GM18909 (cell line): ENCODE results near the gene SLC35F2.
"Not testable (repeated sequence)": the region's sequence is repeated elsewhere in the genome, so short reads cannot be mapped to it uniquely, and the experiment has no call there.

ENCODE experiments used
- ATAC-seq: cut with Tn5 transposase; IDR thresholded peaks from one replicate; pipeline ENCODE4 v1.9.1; 2021; ENCODE audit warnings: mild to moderate bottlenecking; ENCODE audit not compliant: unreplicated experiment, poor library complexity

SLC35F2 gene

DNA sequence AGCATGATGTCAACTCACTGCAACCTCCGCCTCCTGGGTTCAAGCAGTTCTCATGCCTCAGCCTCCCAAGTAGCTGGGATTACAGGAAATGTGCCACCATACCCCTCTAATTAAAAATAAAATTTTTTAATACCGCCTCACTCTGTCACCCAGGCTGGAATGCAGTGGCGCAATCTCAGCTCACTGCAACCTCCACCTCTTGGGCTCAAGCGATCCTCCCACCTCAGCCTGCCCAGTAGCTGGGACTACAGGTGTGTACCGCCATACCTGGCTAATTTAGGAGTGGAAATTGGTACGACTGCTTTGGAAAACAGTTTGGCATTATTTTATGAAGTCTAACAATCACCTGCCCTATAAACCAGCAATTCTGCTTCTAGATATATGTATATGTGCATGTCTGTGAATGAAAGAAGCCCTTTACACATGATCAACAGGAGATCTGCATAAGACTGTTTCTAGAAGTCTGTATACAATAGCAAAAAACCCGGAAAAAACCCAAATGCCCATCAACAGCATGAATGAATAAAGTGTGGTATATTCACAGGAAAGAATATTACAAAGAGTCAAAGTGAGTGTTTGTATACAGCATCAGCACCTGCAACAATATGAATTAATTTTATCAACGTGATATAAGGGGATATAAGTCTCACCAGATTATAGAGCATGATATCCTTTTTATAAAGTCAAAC lies 16.0 kb downstream of the SLC35F2 start:
- no peak for ATAC-seq

DNA sequence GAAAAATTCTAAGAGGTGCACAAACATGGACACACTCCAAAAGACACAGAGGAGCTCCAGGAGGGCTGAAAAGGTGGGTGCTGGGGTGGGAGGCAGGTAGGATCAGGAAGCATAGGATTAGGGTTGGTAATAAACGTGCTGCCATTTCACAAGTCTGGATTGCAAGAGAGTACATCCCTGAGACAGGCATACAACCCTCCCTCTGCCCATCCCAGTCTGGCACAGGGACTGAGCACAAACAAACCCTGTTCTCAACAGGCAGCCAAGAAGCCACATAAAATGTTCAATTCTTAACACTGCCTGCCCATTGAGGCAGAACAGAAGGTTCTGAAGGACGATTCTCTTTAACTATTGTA lies 18.5 kb downstream of the SLC35F2 start:
- peak; percentile 23 for ATAC-seq

DNA sequence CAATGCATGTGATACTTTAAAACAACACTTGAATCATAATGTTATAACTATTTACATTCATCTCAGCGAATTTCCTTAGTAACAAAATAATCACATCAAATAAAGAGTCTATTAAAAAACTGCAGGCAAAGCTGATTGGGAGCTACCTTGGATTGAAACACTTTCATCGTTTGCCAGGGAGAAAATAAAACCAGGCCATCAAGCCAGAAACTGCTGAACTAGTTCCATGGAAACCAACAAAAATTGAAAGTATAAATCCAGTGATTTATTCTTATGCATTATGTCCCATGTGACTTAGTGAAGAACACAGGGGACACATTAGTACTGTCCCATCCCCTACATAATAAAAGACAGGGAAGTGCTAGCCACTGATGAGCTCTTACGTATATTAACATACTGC lies 21.7 kb downstream of the SLC35F2 start:
- no peak for ATAC-seq

DNA sequence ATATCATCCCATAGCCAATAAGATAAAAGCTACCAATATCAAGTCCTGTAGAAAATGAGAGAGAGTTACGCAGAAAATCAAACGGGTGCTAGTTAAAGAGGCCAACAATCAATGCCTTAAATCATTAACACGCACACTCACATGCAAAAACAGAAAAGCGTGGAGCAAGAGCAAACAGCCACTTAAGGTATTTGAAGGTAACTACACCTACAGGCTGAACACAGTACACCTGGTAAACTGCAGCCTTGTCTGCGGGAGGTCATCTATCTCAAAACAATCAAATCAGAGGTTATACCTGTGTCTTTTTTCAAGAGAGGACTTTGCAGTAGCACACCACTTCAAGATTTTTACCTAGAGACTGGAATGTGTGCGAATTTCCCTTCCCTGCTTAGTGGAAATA lies 23.6 kb downstream of the SLC35F2 start:
- ATAC-seq: no peak

DNA sequence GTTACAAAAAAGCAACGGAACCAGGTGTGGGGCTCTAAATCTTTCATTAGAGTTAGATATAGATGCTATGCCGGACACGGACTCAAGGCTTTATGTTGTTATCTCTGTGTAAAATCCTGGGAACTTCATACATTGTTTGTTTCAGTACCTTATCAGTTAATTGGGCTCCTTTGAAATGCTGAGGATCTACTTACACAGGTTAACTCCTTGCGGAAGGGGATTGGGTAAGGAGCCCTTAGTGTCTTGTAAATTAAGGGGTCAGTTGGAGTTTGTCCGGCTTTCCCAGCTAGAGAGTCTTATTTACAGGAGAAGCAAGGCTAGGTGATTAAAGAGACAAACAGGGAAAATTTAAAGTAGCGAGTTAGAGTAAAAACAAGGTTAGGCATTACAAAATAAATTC lies 24.7 kb downstream of the SLC35F2 start:
- not testable (repeated sequence) for ATAC-seq

DNA sequence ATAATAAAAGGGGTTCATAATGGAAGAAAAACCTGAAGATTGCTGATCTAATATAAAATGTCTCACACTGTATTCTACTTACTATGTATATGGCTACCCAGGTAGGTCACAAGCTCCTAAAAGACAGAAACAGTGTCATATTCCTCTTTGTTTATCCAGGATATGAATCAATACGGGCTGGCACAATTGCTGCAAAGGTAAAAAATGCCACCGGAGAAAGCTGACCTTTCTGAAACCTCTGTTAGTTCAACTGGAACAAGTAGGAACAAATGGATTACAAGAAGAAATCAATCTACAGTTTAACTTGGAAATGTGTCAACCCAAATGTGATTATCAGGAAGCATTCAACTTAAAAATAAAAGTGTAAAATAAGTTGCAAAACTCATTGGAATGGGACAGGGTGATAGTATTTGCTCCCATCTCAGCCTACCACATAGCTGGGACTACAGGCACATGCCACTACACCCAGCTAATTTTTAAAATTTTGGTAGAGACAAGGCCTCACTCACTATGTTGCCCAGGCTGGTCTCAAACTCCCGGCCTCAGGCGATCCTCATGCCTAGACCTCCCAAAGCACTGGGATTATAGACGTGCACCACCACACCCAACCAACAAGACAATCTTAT lies 27.6 kb downstream of the SLC35F2 start:
- ATAC-seq: no peak

DNA sequence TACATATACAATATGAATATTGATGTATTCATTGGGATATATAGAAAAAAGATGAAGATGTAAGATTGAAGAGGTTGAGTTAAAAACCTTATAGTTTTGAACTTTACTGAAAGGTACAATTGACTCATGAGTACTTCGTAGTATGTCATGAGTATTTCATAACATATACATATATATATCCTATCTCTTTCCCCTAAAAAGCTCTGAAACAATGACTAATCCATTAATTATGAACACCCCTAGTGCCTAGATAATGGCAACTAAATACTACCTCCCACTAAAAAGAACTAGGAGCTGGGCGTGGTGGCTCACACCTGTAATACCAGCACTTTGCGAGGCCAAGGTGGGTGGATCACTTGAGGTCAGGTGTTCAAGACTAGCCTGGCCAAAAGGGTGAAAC lies 31.5 kb downstream of the SLC35F2 start:
- ATAC-seq: no peak

DNA sequence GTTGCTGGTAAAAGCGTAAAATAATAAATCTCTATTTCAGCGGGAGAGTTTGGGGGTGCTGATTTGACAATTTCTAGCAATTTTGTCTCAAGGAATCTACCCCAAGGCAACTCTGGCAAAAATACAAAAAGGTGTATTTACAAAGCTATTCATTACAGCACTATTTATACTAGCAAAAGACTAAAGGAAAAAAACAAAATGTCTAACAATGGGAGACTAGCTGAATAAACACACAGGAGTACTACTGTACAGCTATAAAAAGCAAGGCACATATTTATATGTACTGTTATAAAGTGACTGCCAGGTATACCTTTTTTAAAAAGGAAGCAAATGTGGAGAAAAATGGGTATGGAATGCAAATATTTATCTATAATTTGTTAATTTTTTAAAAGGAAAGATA lies 32.7 kb downstream of the SLC35F2 start:
- no peak for ATAC-seq

DNA sequence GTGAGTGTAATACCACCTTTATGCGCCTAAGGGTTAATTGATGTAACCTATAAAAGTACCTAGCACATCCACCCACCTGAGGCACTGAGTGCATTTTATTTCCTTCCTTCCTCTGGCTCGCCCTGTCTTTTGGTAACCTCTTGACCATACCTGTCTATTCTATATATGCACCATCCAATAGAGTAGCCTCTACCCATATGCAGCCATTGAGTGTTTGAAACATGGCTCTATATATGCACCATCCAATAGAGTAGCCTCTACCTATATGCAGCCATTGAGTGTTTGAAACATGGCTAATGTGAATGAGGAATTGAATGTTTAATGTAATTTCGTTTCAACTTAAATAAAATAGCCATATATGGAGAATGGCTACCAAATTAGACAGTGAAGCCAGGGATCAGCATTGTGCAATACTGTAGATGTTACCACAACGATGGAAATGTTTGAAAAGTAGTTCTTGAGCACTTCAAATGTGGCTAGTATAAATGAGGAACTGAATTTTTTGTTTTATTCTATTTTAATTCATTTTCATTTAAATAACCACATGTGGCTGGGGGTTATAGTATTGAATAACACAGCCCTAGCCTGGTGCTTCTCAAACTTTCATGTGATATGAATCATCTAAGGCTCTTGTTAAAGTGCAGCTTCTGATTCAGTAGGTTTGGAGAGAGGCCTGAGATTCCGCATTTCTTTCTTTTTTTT lies 33.8 kb downstream of the SLC35F2 start:
- ATAC-seq: no peak

DNA sequence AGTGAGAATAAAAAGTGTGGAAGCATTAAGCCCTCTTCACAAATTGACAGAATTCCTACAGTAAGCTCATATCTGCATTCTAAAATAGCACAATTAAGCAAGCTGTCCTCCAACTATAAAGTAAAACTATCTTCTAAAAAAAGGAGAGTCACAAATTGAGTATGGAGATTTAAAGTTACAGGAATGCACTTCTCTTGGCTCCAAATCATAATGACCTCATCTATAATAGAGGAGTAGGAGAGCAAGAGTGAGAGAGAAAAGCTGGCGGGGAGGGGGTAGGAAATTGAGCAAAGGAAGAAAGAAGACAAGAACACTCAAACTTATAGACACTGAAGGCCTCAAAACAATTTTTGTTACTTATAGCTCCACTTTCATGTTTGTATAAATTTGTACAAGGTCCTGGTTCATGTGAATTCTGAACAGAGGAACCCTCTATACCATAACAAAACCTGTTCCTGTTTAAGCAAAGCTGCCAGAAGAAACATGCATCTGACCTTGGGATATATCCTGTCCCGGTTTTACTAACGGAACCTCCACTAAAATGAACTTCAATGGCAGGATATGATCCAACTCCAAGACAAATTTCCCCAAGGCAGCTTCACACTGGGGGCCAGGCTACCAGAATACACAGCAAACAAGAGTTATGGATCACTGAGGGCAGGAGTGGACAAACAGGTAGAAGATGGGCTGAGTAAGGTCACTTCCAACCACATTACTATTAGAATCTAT lies 37.2 kb downstream of the SLC35F2 start:
- no peak for ATAC-seq

DNA sequence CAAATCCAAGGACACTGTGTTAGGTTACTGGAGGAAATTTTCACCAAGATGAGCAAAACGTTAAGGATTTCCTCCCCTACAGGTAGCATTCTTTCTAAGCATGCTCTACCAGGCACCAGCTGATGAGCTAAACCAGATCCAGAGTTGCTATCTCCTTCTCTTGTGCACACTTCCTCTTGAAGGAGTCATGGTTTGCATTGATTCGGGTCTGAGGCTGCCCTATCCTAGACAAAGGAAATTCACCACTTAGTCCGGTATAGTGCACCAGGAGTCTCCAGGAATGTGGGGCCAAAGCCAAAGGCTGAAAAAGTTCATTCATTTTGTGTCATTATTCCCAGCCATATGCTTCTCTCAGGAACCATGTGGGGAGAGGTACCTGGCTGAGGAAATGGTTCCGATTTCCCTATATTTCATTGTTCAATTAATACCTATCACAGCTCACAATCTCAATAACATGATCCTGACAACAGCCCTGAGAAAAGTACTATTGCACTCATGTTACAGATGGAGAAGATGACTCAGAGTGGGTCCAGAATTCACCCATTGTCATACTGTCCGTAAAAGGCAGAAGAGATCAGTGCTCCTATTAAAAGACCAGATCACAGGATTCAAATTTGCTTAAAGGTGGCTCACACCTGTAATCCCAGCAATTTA lies 39.1 kb downstream of the SLC35F2 start:
- no peak for ATAC-seq

DNA sequence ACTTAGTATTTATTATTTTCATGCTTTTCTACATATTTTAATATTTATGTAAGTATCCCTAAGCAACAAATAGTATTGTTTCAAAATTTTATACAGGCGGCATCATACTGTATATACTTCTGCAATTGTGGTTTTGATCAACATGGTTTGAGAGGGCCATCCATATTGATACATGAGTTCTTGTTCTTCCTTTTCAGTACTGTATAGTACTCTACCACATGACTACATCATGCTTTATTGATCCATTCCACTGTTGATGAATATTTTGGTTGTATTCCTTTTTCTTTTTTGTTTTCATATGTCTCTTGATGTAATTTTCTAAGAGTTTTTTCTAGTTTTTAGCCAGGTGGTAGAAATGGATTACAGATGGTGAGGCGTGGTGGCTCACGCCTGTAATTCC lies 40.1 kb downstream of the SLC35F2 start:
- no peak for ATAC-seq

DNA sequence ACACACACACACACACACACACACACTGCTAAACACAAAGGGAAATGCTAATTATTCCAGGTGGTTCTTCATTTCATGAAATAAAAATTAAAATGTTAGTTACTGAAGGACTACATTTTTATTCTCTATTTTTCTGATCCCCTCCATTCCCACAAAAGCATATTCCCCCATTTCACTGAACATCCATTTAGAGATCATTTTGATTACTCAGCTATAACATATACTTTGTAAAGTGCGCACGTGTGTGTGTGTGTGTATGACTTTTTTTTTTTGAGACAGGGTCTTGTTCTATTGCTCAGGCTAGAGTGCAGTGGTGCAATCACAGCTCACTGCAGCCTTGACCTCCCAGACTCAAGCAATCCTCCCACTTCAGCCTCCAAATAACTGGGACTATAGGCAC lies 42.6 kb downstream of the SLC35F2 start:
- ATAC-seq: no peak

DNA sequence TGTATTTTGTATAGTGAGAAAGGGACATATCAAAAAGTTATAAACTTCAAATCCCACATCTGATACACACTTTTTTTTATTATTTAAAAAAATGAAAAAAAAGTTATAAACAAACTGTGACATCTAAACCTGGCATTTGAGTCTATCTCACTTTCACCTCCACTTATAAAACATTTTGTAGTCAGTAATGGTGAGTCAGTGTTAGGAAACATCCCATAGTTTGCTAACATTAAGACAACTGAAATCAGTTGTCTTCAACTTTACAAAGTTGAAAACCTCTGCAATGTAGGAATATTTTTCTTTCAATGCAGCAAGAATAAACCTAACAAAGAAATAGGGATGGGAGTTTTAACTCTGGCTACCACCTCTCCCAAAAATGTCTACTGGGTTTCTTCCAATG lies 47.7 kb downstream of the SLC35F2 start:
- ATAC-seq: no peak

DNA sequence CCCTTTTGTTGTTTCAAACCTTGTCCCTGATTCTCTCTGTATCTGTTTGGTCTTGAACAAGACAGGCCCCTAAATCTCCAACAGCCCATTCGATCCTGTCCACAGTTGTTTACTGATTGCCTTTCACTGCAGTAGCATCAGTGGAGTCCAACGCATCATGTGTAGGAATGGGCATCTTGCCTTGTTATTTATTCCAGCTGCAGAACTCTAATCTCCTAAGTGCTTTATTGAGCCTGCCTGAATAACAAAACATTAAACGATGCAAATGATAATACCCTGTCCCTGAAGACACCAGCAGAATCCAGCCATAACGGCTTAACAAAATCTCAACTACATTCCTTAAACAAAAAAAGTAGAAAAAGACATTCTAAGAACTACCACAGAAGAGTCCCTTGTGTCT lies 50.1 kb downstream of the SLC35F2 start:
- no peak for ATAC-seq

DNA sequence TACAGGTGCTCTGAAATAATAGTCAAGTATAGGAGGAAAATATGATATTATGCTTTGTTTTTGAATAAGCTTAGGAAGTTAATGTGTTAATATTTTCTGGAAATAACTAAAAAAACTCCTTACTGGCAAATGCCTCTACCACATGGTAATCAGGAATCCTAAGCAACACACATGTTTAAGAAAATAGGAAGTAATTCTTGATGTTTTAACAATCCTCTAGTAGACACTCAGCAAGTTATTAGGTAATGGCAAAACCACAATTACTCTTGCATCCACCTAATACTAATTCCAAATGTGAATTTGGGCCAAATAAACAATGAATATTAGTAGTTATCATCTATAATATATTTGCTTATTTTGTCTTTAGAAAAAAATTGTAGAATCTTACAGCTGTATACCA lies 53.6 kb downstream of the SLC35F2 start:
- ATAC-seq: no peak

DNA sequence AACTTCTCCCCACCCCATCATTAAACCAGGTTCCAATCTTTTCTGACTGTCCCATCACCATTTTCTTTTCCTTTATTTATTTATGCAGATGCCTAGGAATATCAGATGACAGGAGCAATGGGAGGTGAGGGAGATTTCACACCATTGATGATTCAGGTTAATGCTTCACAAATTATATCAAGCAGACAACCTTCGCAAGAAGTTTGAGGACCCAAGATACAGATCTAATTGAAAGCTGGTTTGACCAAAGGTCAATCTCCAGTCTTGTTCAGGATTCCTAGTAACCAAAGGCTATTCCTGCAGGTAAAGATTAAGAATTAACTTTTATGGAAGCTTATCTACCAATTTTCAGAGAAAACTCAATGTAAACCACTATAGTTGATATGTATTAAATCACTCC lies 54.4 kb downstream of the SLC35F2 start:
- ATAC-seq: no peak

DNA sequence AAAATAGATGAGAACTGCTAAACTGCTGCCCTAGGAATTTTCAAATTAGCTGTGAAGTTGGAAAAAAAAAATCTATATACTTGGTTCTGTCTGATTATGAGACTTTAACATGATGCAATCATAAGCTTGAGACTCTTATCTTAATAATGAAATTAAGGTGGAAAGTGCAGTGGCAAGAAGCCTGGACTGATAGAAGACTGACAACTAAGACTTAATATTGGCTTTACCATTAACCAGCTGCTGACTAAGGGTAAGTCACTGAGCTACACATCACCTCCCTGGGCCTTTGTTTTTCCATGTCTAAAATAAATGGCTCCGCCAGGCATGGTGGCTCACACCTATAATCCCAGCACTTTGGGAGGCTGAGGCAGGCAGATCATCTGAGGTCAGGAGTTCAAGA lies 56.9 kb downstream of the SLC35F2 start:
- no peak for ATAC-seq

DNA sequence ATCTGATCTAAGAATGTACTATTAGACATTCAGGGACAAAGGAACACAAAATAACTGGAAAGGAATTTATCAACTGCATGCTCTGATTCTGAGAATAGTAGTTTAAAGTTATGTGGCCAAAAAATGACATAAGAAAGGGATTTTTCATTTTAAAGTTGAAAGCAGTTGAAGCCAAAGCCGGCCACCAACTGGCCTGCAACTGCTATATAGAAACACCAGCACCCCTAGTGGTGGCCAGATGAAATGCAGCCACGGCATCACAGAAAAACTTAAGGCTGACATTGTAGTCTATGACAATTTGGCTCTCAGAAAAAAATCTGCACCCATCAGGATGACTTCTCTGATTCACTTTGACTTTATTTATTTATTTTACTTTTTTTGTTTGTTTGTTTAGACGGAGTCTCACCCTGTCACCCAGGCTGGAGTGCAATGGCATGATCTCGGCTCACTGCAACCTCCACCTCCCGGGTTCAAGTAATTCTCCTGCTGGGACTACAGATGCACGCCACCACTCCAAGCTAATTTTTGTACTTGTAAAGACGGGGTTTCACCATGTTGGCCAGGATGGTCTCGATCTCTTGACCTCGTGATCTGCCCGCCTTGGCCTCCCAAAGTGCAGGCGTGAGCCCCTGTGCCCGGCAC lies 59.2 kb downstream of the SLC35F2 start:
- ATAC-seq: peak; percentile 92

DNA sequence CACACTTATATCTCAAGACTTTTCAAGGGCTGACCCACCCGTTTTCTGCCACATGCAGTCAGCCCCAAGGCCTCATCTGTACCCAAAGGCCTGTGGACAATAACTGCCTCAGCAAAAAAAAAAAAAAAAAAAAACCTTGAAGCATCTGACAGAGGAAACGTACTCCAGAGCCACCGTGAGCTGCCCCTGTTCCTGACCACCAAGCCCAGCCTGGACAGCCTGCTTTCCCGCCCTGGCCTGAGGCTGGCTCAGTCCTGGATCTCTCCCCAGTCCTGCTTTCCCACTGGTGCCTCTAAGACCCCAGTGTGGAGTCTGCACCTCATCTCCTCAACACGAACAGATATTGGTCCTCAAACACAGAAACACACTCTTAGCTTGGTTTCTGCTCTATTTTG lies 66.5 kb downstream of the SLC35F2 start:
- ATAC-seq: no peak
